GM19397 (cell line): Measurements from ENCODE around the gene GNB3.

ENCODE experiments used
- ATAC-seq: cut with Tn5 transposase; IDR thresholded peaks from one replicate; pipeline ENCODE4 v1.9.1; 2021; ENCODE audit warnings: mild to moderate bottlenecking, moderate library complexity; ENCODE audit not compliant: unreplicated experiment

GNB3 gene

GRCh38 chr12:6840761-6841515 is at the start of gene GNB3:
GNB3 (plus strand) TSS chr12:6840925; CDS start chr12:6841288, 363 bp downstream.
- no peak for ATAC-seq

GRCh38 chr12:6791931-6792520 is 48.7 kb upstream of the GNB3 start:
- no peak for ATAC-seq

GRCh38 chr12:6792522-6793201 is 48.1 kb upstream of the GNB3 start:
- no peak for ATAC-seq

GRCh38 chr12:6795088-6795487 is 45.6 kb upstream of the GNB3 start:
- no peak for ATAC-seq

GRCh38 chr12:6796576-6796975 is 44.1 kb upstream of the GNB3 start:
- no peak for ATAC-seq

GRCh38 chr12:6799147-6799546 is 41.6 kb upstream of the GNB3 start:
- no peak for ATAC-seq

- no peak for ATAC-seq
Measured at GRCh38 chr12:6807170-6807569, 33.6 kb upstream of the GNB3 start.

GRCh38 chr12:6809056-6809455 is 31.7 kb upstream of the GNB3 start:
- no peak for ATAC-seq

- ATAC-seq: no peak
Measured at GRCh38 chr12:6810758-6811157, 30.0 kb upstream of the GNB3 start.

GRCh38 chr12:6813363-6813762 is 27.4 kb upstream of the GNB3 start:
- no peak for ATAC-seq

GRCh38 chr12:6816598-6816997 is 24.1 kb upstream of the GNB3 start:
- ATAC-seq: no peak

- ATAC-seq: no peak
Measured at GRCh38 chr12:6817098-6817497, 23.6 kb upstream of the GNB3 start.

GRCh38 chr12:6817662-6818157 is 23.0 kb upstream of the GNB3 start:
- no peak for ATAC-seq

GRCh38 chr12:6818222-6818621 is 22.5 kb upstream of the GNB3 start:
- ATAC-seq: no peak

GRCh38 chr12:6818645-6819044 is 22.1 kb upstream of the GNB3 start:
- ATAC-seq: no peak

GRCh38 chr12:6819106-6820030 is 21.4 kb upstream of the GNB3 start:
- ATAC-seq: no peak

- no peak for ATAC-seq
Measured at GRCh38 chr12:6820166-6820565, 20.6 kb upstream of the GNB3 start.

GRCh38 chr12:6821591-6822425 is 18.9 kb upstream of the GNB3 start, which contains the start of gene GPR162:
GPR162 (plus strand) TSS chr12:6821821; CDS start chr12:6823899, 2,078 bp downstream.
- ATAC-seq: no peak

GRCh38 chr12:6822426-6823135 is 18.1 kb upstream of the GNB3 start:
- no peak for ATAC-seq
